ENCODE measurements around the gene KIF1C.
"Not testable (repeated sequence)": the region's sequence is repeated elsewhere in the genome, so short reads cannot be mapped to it uniquely, and the experiment has no call there.

The KIF1C gene

GRCh38 chr17:5065227-5065744 is 67.5 kb downstream of the KIF1C start:
- no peak overlapping the region for H3K4me3 ChIP-seq (ENCODE audit: low read length)
- no peak for DNase-seq (ENCODE audit: low read depth)
- no peak for TF ChIP-seq CTCF (conservative IDR thresholded peaks at IDR 0.05; ENCODE audit: low read depth, low read length)

GRCh38 chr17:5068236-5068635 is 70.5 kb downstream of the KIF1C start:
- no peak for DNase-seq (ENCODE audit: low read depth)
- TF ChIP-seq CTCF (conservative IDR thresholded peaks at IDR 0.05; ENCODE audit: low read depth, low read length): no peak
- H3K4me3 ChIP-seq (ENCODE audit: low read length): no peak overlapping the region

GRCh38 chr17:5069724-5070123 is 72.0 kb downstream of the KIF1C start:
- DNase-seq (ENCODE audit: low read depth): no peak
- TF ChIP-seq CTCF (conservative IDR thresholded peaks at IDR 0.05; ENCODE audit: low read depth, low read length): no peak
- no peak overlapping the region for H3K4me3 ChIP-seq (ENCODE audit: low read length)

- not testable (repeated sequence) for H3K4me3 ChIP-seq (ENCODE audit: low read length); DNase-seq (ENCODE audit: low read depth)
These were observed 77.7 kb downstream of the KIF1C start for GRCh38 chr17:5075472-5075871.

GRCh38 chr17:5077275-5077674 is 79.5 kb downstream of the KIF1C start:
- DNase-seq (ENCODE audit: low read depth); H3K4me3 ChIP-seq (ENCODE audit: low read length): not testable (repeated sequence)

GRCh38 chr17:5077781-5078105 is 80.0 kb downstream of the KIF1C start:
- TF ChIP-seq CTCF (conservative IDR thresholded peaks at IDR 0.05; ENCODE audit: low read depth, low read length): no peak
- DNase-seq (ENCODE audit: low read depth): no peak
- peak overlapping the region; percentile 54 for H3K4me3 ChIP-seq (ENCODE audit: low read length)
